Upper lobe of right lung (tissue), 1 donor: ENCODE measurements around the gene BORCS5. TPM values are rescaled to one million over a fixed set of nuclear protein-coding genes. Genes with fewer than 3 reads are reported as not detected.

ENCODE experiments used
- ATAC-seq: fragments of 200-7000 bp; cut with Tn5 transposase; one replicate; pipeline ENCODE4 v1.9.1; 2020; ENCODE audit warnings: mild to moderate bottlenecking, moderate library complexity
- DNase-seq: peaks from one replicate; pipeline ENCODE4 v3.0.0-alpha.2; 2020
- H3K27ac ChIP-seq: fragments of 200-600 bp; one replicate; pipeline ENCODE4 v1.8.0; 2022
- H3K27me3 ChIP-seq: fragments of 200-600 bp; one replicate; pipeline ENCODE4 v1.8.0; 2022; ENCODE audit warnings: mild to moderate bottlenecking
- H3K36me3 ChIP-seq: fragments of 200-600 bp; one replicate; pipeline ENCODE4 v1.8.0; 2022
- H3K4me1 ChIP-seq: fragments of 200-600 bp; one replicate; pipeline ENCODE4 v1.8.0; 2022
- H3K4me3 ChIP-seq: fragments of 200-600 bp; one replicate; pipeline ENCODE4 v1.8.0; 2022; ENCODE audit warnings: mild to moderate bottlenecking
- H3K9me3 ChIP-seq: fragments of 200-600 bp; one replicate; pipeline ENCODE4 v1.8.0; 2022
- CTCF ChIP-seq: fragments of 200-600 bp; IDR thresholded peaks from one replicate; pipeline ENCODE4 v1.8.0; 2022; ENCODE audit warnings: antibody characterized with exemption
- intact Hi-C: fragments of 100-400 bp; cut with DNase I; formaldehyde crosslinking; loops from one replicate; pipeline ENCODE4 v1.11.0; 2022
- total RNA-seq: library from RNA; stranded (reverse); fragmentation: NEBNext Ultra II Directional; extraction: Animal tissue kit (Norgen Biotek cat#: 25700); gene quantifications from one replicate; pipeline ENCODE4 v1.2.1, GENCODE V29; 2021
- donor health status: DM: no; HTN: yes; CAD: no; lungs with severe emphysema.

The BORCS5 gene
- total RNA-seq, 1 donor from 2014 or later: 14.0 TPM

GRCh38 chr12:12323591-12323990 lies 33.3 kb upstream of the BORCS5 start:
- intact Hi-C loops: no loop called here
- Histone ChIP-seq H3K4me3 (no peak overlapping the region), H3K27ac (no peak overlapping the region), H3K4me1 (peaks cover 15% of the 10 kb centered on the region), H3K27me3 (no peaks in the 10 kb centered on the region), H3K9me3 (no peaks in the 10 kb centered on the region), H3K36me3 (no peaks in the 10 kb centered on the region)
- ATAC-seq (no peak), DNase-seq (no peak)
- no peak for TF ChIP-seq CTCF

GRCh38 chr12:12326262-12326661 lies 30.6 kb upstream of the BORCS5 start:
- intact Hi-C loops: no loop called here
- H3K36me3 ChIP-seq: no peaks in the 10 kb centered on the region
- ATAC-seq (no peak), DNase-seq (no peak)
- TF ChIP-seq CTCF: no peak
- H3K4me3 ChIP-seq: no peak overlapping the region
- H3K27me3 ChIP-seq: no peaks in the 10 kb centered on the region
- H3K27ac ChIP-seq: no peak overlapping the region
- H3K9me3 ChIP-seq: no peaks in the 10 kb centered on the region
- peaks cover 9% of the 10 kb centered on the region for H3K4me1 ChIP-seq

- Histone ChIP-seq H3K36me3 (no peaks in the 10 kb centered on the region), H3K4me3 (no peak overlapping the region), H3K27ac (no peak overlapping the region), H3K27me3 (no peaks in the 10 kb centered on the region), H3K4me1 (peaks cover 11% of the 10 kb centered on the region), H3K9me3 (no peaks in the 10 kb centered on the region)
- peak; percentile 71 for TF ChIP-seq CTCF
- ATAC-seq (peak; percentile 83), DNase-seq (no peak)
- intact Hi-C loops: no loop called here
These were observed 29.1 kb upstream of the BORCS5 start for GRCh38 chr12:12327802-12328201.

GRCh38 chr12:12331244-12331771 lies 25.6 kb upstream of the BORCS5 start:
- H3K4me3 ChIP-seq: no peak overlapping the region
- H3K4me1 ChIP-seq: peaks cover 31% of the 10 kb centered on the region
- DNase-seq (no peak), ATAC-seq (no peak)
- H3K27me3 ChIP-seq: no peaks in the 10 kb centered on the region
- no peak for TF ChIP-seq CTCF
- no peak overlapping the region for H3K27ac ChIP-seq
- H3K36me3 ChIP-seq: no peaks in the 10 kb centered on the region
- no peaks in the 10 kb centered on the region for H3K9me3 ChIP-seq
- intact Hi-C loops: loop anchor here (10.0 kb wide), 1 partner anchor 247 kb away; no protein-coding TSS in a partner anchor

- ATAC-seq (peak; percentile 55), DNase-seq (no peak)
- H3K4me3 ChIP-seq: no peak overlapping the region
- H3K27me3 ChIP-seq: no peaks in the 10 kb centered on the region
- no peaks in the 10 kb centered on the region for H3K9me3 ChIP-seq
- no peaks in the 10 kb centered on the region for H3K36me3 ChIP-seq
- peaks cover 31% of the 10 kb centered on the region for H3K4me1 ChIP-seq
- no peak overlapping the region for H3K27ac ChIP-seq
- intact Hi-C loops: loop anchor here (10.0 kb wide), 1 partner anchor 247 kb away; no protein-coding TSS in a partner anchor
- TF ChIP-seq CTCF: no peak
These were observed 25.0 kb upstream of the BORCS5 start for GRCh38 chr12:12331896-12332295.
